Measurements from ENCODE around the gene MAPRE3. TPM values are rescaled to one million over a fixed set of nuclear protein-coding genes. Genes with fewer than 3 reads are reported as not detected.

The MAPRE3 gene
- total and polyA plus RNA-seq, 7 experiments from 2014 or later, result 1.8 to 6.0 (median 3.2) TPM

DNA sequence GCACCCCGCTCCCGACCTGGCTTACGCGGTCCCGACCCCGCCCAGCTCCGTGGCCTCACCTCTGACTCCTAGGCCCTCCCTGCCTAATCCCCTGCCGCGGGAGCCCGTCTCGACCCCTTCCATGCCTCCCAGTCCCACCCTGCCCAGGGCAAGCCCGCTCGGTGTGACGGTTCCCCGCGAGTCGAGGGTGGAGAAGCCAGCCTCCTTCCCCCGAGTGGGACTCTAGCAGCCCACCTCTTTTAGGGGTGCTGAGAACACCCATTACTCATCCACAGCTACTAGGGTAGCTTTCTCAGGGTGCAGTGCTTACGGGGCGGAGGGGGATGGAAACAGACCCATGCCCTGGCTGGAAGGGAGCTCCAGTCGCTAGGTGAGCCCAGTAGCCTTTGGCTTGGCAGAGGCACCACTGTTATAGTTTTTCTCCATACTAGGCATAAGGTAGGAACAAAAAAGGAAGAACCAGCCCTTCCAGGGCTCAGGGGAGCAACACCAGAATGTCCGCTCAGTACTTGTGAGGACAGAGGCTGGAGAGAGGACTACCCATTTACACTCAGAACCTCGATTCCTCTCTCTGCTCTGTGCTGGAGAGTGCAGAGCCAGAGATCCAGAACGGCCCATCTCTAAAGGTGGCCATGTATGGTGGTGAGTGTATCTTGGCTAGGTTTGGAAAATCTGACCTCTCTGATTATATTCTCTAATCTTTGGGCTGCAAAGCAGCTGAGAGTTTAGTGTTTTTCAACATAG lies 81.6 kb downstream of the MAPRE3 start:
- Mint-ChIP-seq H3K36me3 (peaks cover 0 to 20% (median 14%) of the 10 kb centered on the region in 5 donors), H3K27ac (peak overlapping the region; percentile 85 to 100 (median 92)), H3K4me1 (peaks cover 10 to 34% (median 19%) of the 10 kb centered on the region in 7 donors), H3K27me3 (peaks cover 0 to 8% (median 4%) of the 10 kb centered on the region in 5 donors), H3K9me3 (peaks cover 0 to 15% (median 0%) of the 10 kb centered on the region in 11 donors), H3K4me3 (peak overlapping the region; percentile 85 to 100 (median 88))
- ATAC-seq (no peak), DNase-seq (peak in 1 of 9 donors; percentile 65)
- no peaks in the 10 kb centered on the region for H3K9me3 ChIP-seq (ENCODE audit: control insufficient read depth in 2 of 3, low read length in 3 of 3)
- no peaks in the 10 kb centered on the region for H3K27me3 ChIP-seq (ENCODE audit: control insufficient read depth in 2 of 2, insufficient read depth in 2 of 2, low read length in 2 of 2)
- ChIA-PET POLR2A (interaction anchor here (0.6 to 10.4 kb wide), 14 partner anchors 7 to 376 kb away, joined by 3 to 216 read pairs (median 6); partner anchors contain the start of genes ATRAID, KHK, NRBP1 and OST4), CTCF (interaction anchor here (0.9 to 1.6 kb wide), 7 partner anchors 17 to 91 kb away, joined by 3 to 6 read pairs (median 4); partner anchors contain the start of genes KHK and OST4)
- H3K4me1 ChIP-seq (ENCODE audit: control insufficient read depth in 2 of 2, insufficient read depth in 2 of 2, low read length in 2 of 2), result peaks cover 8 to 15% of the 10 kb centered on the region in 2 donors
- intact Hi-C loops (cut with micrococcal nuclease), result loop anchor here (1.0 to 5.0 kb wide), 16 partner anchors 19 to 1341 kb away; partner anchors contain the start of genes OST4 (in 2 of the 2), ABHD1 (in 1 of the 2), ADGRF3 (in 1 of the 2) and ASXL2 (in 1 of the 2)
- H3K27ac ChIP-seq (ENCODE audit: low read depth, low read length), result peak overlapping the region; percentile 84
- H3K36me3 ChIP-seq (ENCODE audit: control insufficient read depth in 2 of 3, insufficient read depth in 3 of 3, low read length in 3 of 3), result peaks cover 4 to 25% (median 13%) of the 10 kb centered on the region in 3 experiments
- H3K4me3 ChIP-seq (ENCODE audit: low read length), result peak overlapping the region; percentile 99

DNA sequence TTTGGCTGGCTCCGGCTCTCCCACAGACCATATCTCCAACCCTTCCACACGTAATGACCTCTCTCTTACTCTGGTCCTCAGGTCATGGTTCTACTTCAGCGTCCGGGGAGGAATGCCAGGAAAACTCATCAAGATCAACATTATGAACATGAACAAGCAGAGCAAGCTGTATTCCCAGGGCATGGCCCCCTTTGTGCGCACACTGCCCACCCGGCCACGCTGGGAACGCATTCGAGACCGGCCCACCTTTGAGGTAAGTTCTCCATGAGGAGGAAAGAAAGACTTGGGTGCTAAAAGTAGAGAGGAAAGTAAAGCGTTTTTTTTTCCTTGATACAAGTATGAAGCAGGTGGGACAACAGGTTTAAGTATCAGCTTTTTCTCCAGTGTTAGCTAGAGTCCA lies 82.9 kb downstream of the MAPRE3 start:
- intact Hi-C loops (cut with micrococcal nuclease), result loop anchor here in 1 of 2 donors (5.0 kb wide), 3 partner anchors 706 to 1176 kb away; partner anchors contain the start of genes ADGRF3, ASXL2, RAB10 and SELENOI
- ChIA-PET CTCF (interaction anchor here (0.6 to 1.4 kb wide), 2 partner anchors 34 to 699 kb away, joined by 3 read pairs; no protein-coding TSS in a partner anchor), POLR2A (interaction anchor here (1.3 to 10.4 kb wide), 3 partner anchors 17 to 33 kb away, joined by 4 to 216 read pairs (median 106); partner anchors contain the start of genes KHK and OST4)
- Mint-ChIP-seq H3K27me3 (peaks cover 0 to 8% (median 4%) of the 10 kb centered on the region in 5 donors), H3K4me1 (peaks cover 9 to 32% (median 19%) of the 10 kb centered on the region in 7 donors), H3K36me3 (peaks cover 0 to 20% (median 12%) of the 10 kb centered on the region in 5 donors), H3K27ac (peak overlapping the region in 7 of 9 donors; percentile 3 to 100 (median 77)), H3K9me3 (peaks cover 0 to 15% (median 0%) of the 10 kb centered on the region in 11 donors), H3K4me3 (peak overlapping the region in 8 of 10 donors; percentile 16 to 100 (median 68))
- H3K9me3 ChIP-seq (ENCODE audit: control insufficient read depth in 2 of 3, low read length in 3 of 3), result no peaks in the 10 kb centered on the region
- H3K27ac ChIP-seq (ENCODE audit: low read depth, low read length), result no peak overlapping the region
- no peak overlapping the region for H3K4me3 ChIP-seq (ENCODE audit: low read length)
- peaks cover 8 to 15% of the 10 kb centered on the region in 2 donors for H3K4me1 ChIP-seq (ENCODE audit: control insufficient read depth in 2 of 2, insufficient read depth in 2 of 2, low read length in 2 of 2)
- peaks cover 4 to 25% (median 13%) of the 10 kb centered on the region in 3 experiments for H3K36me3 ChIP-seq (ENCODE audit: control insufficient read depth in 2 of 3, insufficient read depth in 3 of 3, low read length in 3 of 3)
- DNase-seq (no peak), ATAC-seq (no peak)
- no peaks in the 10 kb centered on the region for H3K27me3 ChIP-seq (ENCODE audit: control insufficient read depth in 2 of 2, insufficient read depth in 2 of 2, low read length in 2 of 2)

DNA sequence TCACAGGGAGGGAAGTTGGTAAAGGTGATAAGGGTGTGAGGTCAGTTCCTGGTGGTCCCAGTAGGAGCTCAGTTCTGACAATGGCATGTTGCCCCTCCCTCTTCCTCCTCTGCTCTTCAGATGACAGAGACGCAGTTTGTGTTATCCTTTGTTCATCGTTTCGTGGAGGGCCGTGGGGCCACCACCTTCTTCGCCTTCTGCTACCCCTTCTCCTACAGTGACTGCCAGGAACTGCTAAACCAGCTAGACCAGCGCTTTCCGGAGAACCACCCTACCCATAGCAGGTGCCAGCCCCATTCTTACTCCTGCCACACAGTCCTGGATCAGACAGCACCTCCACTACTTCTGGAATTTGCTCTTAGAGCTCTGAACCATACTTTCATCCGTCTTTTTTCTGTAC lies 83.3 kb downstream of the MAPRE3 start:
- ATAC-seq (no peak), DNase-seq (no peak)
- peak overlapping the region in 2 of 10 donors; percentile 0 to 19 for H3K4me3 Mint-ChIP-seq
- peaks cover 0 to 15% (median 0%) of the 10 kb centered on the region in 11 donors for H3K9me3 Mint-ChIP-seq
- Histone ChIP-seq H3K27me3 (ENCODE audit: control insufficient read depth in 2 of 2, insufficient read depth in 2 of 2, low read length in 2 of 2) (no peaks in the 10 kb centered on the region), H3K9me3 (ENCODE audit: control insufficient read depth in 2 of 3, low read length in 3 of 3) (no peaks in the 10 kb centered on the region), H3K4me1 (ENCODE audit: control insufficient read depth in 2 of 2, insufficient read depth in 2 of 2, low read length in 2 of 2) (peaks cover 8 to 15% of the 10 kb centered on the region in 2 donors), H3K27ac (ENCODE audit: low read depth, low read length) (no peak overlapping the region), H3K4me3 (ENCODE audit: low read length) (no peak overlapping the region), H3K36me3 (ENCODE audit: control insufficient read depth in 2 of 3, insufficient read depth in 3 of 3, low read length in 3 of 3) (peaks cover 4 to 25% (median 13%) of the 10 kb centered on the region in 3 experiments)
- POLR2A ChIA-PET, result interaction anchor here (1.3 to 10.4 kb wide), 3 partner anchors 17 to 33 kb away, joined by 4 to 216 read pairs (median 106); partner anchors contain the start of genes KHK and OST4
- peaks cover 0 to 8% (median 4%) of the 10 kb centered on the region in 5 donors for H3K27me3 Mint-ChIP-seq
- peak overlapping the region in 5 of 9 donors; percentile 5 to 49 (median 20) for H3K27ac Mint-ChIP-seq
- H3K36me3 Mint-ChIP-seq, result peaks cover 0 to 25% (median 12%) of the 10 kb centered on the region in 5 donors
- intact Hi-C loops (cut with micrococcal nuclease), result loop anchor here in 1 of 2 donors (5.0 kb wide), 3 partner anchors 706 to 1176 kb away; partner anchors contain the start of genes ADGRF3, ASXL2, RAB10 and SELENOI
- peaks cover 9 to 32% (median 19%) of the 10 kb centered on the region in 7 donors for H3K4me1 Mint-ChIP-seq
- CTCF ChIA-PET, result interaction anchor here (0.6 to 1.4 kb wide), 2 partner anchors 34 to 699 kb away, joined by 3 read pairs; no protein-coding TSS in a partner anchor

DNA sequence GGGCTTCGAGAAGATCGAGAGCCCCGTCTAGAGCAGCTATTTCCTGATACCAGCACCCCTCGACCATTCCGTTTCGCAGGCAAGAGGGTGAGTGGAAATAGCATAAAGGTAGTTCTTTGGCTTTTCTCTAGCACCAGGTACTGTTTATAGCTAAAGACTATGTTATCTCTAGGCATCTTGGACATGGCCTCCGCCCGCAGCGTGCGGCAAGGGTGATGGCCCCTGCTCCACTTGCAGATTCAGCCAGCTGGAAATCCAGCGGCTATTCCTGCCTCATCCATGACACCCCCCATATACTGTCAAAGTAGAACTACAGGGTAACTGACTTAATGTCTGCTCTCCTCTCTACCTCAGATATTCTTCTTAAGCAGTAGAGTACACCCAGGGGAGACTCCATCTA lies 84.3 kb downstream of the MAPRE3 start:
- Mint-ChIP-seq H3K4me3 (no peak overlapping the region), H3K9me3 (peaks cover 0 to 15% (median 0%) of the 10 kb centered on the region in 11 donors), H3K36me3 (peaks cover 0 to 31% (median 14%) of the 10 kb centered on the region in 5 donors), H3K27ac (peak overlapping the region in 2 of 9 donors; percentile 51 to 69), H3K27me3 (peaks cover 0 to 8% (median 4%) of the 10 kb centered on the region in 5 donors), H3K4me1 (peaks cover 4 to 26% (median 17%) of the 10 kb centered on the region in 7 donors)
- ATAC-seq (no peak), DNase-seq (no peak)
- Histone ChIP-seq H3K9me3 (ENCODE audit: control insufficient read depth in 2 of 3, low read length in 3 of 3) (no peaks in the 10 kb centered on the region), H3K4me3 (ENCODE audit: low read length) (no peak overlapping the region), H3K4me1 (ENCODE audit: control insufficient read depth in 2 of 2, insufficient read depth in 2 of 2, low read length in 2 of 2) (peaks cover 4 to 8% of the 10 kb centered on the region in 2 donors), H3K27ac (ENCODE audit: low read depth, low read length) (no peak overlapping the region), H3K27me3 (ENCODE audit: control insufficient read depth in 2 of 2, insufficient read depth in 2 of 2, low read length in 2 of 2) (no peaks in the 10 kb centered on the region), H3K36me3 (ENCODE audit: control insufficient read depth in 2 of 3, insufficient read depth in 3 of 3, low read length in 3 of 3) (peaks cover 4 to 31% (median 13%) of the 10 kb centered on the region in 3 experiments)
- intact Hi-C loops (cut with micrococcal nuclease), result loop anchor here in 1 of 2 donors (5.0 kb wide), 3 partner anchors 707 to 1177 kb away; partner anchors contain the start of genes ADGRF3, ASXL2, RAB10 and SELENOI
- POLR2A ChIA-PET, result interaction anchor here (1.0 to 10.4 kb wide), 4 partner anchors 16 to 32 kb away, joined by 3 to 216 read pairs (median 55); partner anchors contain the start of genes KHK and OST4
- CTCF ChIA-PET, result interaction anchor here (0.7 to 1.5 kb wide), 3 partner anchors 12 to 42 kb away, joined by 3 read pairs; partner anchors contain the start of gene OST4

DNA sequence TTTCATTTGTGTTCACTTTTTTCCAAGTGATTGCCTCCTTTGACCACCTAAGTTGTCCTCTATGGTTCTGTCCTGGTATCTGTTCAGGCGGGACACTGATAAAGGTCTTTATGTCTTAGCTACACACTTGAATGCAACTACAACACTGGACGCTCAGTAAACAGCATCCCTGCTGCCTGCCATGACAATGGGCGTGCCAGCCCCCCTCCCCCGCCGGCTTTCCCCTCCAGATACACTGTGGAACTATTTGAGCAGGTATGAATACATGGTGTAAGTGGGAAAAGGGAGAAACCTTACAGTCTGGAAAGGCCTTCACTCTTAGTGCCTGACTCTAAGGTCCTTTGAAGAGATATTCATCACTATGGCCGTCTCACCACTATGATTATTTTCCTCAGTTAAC lies 86.7 kb downstream of the MAPRE3 start:
- Histone ChIP-seq H3K4me1 (ENCODE audit: control insufficient read depth in 2 of 2, insufficient read depth in 2 of 2, low read length in 2 of 2) (peaks cover under 1 to 2% of the 10 kb centered on the region in 2 donors), H3K27me3 (ENCODE audit: control insufficient read depth in 2 of 2, insufficient read depth in 2 of 2, low read length in 2 of 2) (no peaks in the 10 kb centered on the region), H3K4me3 (ENCODE audit: low read length) (no peak overlapping the region), H3K9me3 (ENCODE audit: control insufficient read depth in 2 of 3, low read length in 3 of 3) (no peaks in the 10 kb centered on the region), H3K36me3 (ENCODE audit: control insufficient read depth in 2 of 3, insufficient read depth in 3 of 3, low read length in 3 of 3) (peaks cover 4 to 26% (median 13%) of the 10 kb centered on the region in 3 experiments), H3K27ac (ENCODE audit: low read depth, low read length) (no peak overlapping the region)
- Mint-ChIP-seq H3K4me1 (peaks cover under 1 to 16% (median 3%) of the 10 kb centered on the region in 7 donors), H3K27ac (no peak overlapping the region), H3K27me3 (no peaks in the 10 kb centered on the region), H3K4me3 (no peak overlapping the region), H3K36me3 (peaks cover 0 to 32% (median 10%) of the 10 kb centered on the region in 5 donors), H3K9me3 (no peaks in the 10 kb centered on the region)
- no peak for DNase-seq
- intact Hi-C loops (cut with micrococcal nuclease), result no loop called here
- POLR2A ChIA-PET, result interaction anchor here (0.6 to 10.4 kb wide), 3 partner anchors 9 to 29 kb away, joined by 4 to 216 read pairs (median 106); partner anchors contain the start of genes KHK and OST4
- CTCF ChIA-PET, result no interaction called here
- no peak for ATAC-seq

Measured in naive thymus-derived CD4-positive, alpha-beta T cell (primary cell).